ENCODE data around the gene TRPM4. TPM values are rescaled to one million over a fixed set of nuclear protein-coding genes. Genes with fewer than 3 reads are reported as not detected.

TRPM4 gene
- total and polyA plus RNA-seq, 2 experiments from 2014 or later = 7.0 to 20.5 TPM

DNA sequence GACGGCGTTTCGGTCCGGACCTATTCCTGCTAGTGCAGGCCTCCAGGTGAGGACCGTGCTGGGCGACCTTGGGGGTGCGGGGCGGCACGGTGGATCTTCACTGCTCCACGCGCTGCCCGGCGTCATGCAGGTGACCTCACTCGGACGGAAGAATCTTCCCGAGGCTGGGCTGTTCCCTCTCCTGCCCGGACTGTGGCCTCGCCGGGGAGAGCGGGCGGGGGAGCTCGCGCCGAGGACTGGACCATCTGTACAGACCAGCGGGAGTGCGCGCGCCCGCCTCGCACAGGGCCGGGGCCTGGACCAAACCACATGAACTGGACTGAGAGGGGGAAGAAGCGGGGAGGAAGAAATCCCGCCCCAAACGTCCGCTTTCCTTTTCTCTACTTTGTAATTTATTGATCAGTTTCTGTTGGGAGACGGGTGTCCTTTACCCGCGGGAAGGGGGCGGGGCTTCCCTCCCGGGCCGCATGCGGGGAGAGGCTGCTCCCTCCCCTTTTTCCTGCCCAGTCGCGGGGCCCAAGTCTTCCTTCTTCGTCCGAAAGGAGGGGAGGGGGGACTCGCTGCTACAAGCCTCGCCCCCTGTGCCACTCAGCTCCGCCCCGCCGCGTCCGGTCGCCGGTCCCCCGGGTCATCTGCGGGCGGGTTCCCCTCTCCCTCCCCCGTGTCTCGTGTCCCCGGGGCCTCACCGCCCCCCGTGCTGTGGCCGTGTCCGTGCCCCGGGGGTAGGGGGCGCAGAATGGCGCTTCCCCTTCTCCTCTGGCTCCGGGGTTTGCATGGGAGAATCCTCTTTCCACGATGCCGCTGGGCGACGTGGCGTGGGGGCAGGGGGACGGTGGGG is 7.3 kb upstream of the TRPM4 start:
- peak overlapping the region; percentile 61 for H2AFZ ChIP-seq
- WGBS (ENCODE audit: low lambda C conversion rate, missing lambda C conversion rate) = 2% methylated on average over 28 of the region's 75 CpGs
- peak overlapping the region; percentile 43 for H3K4me3 ChIP-seq
- no peaks in the 10 kb centered on the region for H3K79me2 ChIP-seq
- no peaks in the 10 kb centered on the region for H3K9me2 ChIP-seq (replicated peaks; ENCODE audit: insufficient read depth)
- DNase-seq (ENCODE audit: low spot score) = peak; percentile 93
- peaks cover 16% of the 10 kb centered on the region for H3K4me1 ChIP-seq (ENCODE audit: insufficient read depth)
- H4K20me1 ChIP-seq (ENCODE audit: insufficient read depth, poor library complexity, severe bottlenecking) = no peaks in the 10 kb centered on the region
- no peak for TF ChIP-seq EZH2phosphoT487 (IDR thresholded peaks at IDR 0.05; ENCODE audit: low read depth, severe bottlenecking, unreplicated experiment)
- TF ChIP-seq, protein P1, sequence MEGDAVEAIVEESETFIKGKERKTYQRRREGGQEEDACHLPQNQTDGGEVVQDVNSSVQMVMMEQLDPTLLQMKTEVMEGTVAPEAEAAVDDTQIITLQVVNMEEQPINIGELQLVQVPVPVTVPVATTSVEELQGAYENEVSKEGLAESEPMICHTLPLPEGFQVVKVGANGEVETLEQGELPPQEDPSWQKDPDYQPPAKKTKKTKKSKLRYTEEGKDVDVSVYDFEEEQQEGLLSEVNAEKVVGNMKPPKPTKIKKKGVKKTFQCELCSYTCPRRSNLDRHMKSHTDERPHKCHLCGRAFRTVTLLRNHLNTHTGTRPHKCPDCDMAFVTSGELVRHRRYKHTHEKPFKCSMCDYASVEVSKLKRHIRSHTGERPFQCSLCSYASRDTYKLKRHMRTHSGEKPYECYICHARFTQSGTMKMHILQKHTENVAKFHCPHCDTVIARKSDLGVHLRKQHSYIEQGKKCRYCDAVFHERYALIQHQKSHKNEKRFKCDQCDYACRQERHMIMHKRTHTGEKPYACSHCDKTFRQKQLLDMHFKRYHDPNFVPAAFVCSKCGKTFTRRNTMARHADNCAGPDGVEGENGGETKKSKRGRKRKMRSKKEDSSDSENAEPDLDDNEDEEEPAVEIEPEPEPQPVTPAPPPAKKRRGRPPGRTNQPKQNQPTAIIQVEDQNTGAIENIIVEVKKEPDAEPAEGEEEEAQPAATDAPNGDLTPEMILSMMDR (IDR thresholded peaks at IDR 0.05; ENCODE audit: poor library complexity) = no peak
- no peak for TF ChIP-seq EZH2 (IDR thresholded peaks at IDR 0.05; ENCODE audit: borderline replicate concordance)
- H3K9me3 ChIP-seq (ENCODE audit: low read depth) = no peaks in the 10 kb centered on the region
- H3K27ac ChIP-seq = peak overlapping the region; percentile 82
- no peaks in the 10 kb centered on the region for H3K36me3 ChIP-seq (replicated peaks; ENCODE audit: insufficient read depth, low read depth)
- H3K4me2 ChIP-seq = peak overlapping the region; percentile 88
- H3K27me3 ChIP-seq = no peaks in the 10 kb centered on the region

- Histone ChIP-seq H3K27ac (peak overlapping the region; percentile 82), H3K9me3 (ENCODE audit: low read depth) (no peaks in the 10 kb centered on the region), H3K9me2 (replicated peaks; ENCODE audit: insufficient read depth) (no peaks in the 10 kb centered on the region), H3K36me3 (replicated peaks; ENCODE audit: insufficient read depth, low read depth) (no peaks in the 10 kb centered on the region), H4K20me1 (ENCODE audit: insufficient read depth, poor library complexity, severe bottlenecking) (no peaks in the 10 kb centered on the region), H3K4me1 (ENCODE audit: insufficient read depth) (peaks cover 16% of the 10 kb centered on the region), H3K27me3 (no peaks in the 10 kb centered on the region), H3K4me3 (peak overlapping the region; percentile 43), H2AFZ (peak overlapping the region; percentile 61), H3K79me2 (no peaks in the 10 kb centered on the region), H3K4me2 (peak overlapping the region; percentile 88)
- 16% methylated on average over 10 of the region's 16 CpGs for WGBS (ENCODE audit: low lambda C conversion rate, missing lambda C conversion rate)
- TF ChIP-seq EZH2 (IDR thresholded peaks at IDR 0.05; ENCODE audit: borderline replicate concordance) (no peak), EZH2phosphoT487 (IDR thresholded peaks at IDR 0.05; ENCODE audit: low read depth, severe bottlenecking, unreplicated experiment) (no peak)
- TF ChIP-seq, protein P1 (IDR thresholded peaks at IDR 0.05; ENCODE audit: poor library complexity) = no peak
- no peak for DNase-seq (ENCODE audit: low spot score)
Observed at GRCh38 chr19:49150944-49151243, 6.7 kb upstream of the TRPM4 start.

DNA sequence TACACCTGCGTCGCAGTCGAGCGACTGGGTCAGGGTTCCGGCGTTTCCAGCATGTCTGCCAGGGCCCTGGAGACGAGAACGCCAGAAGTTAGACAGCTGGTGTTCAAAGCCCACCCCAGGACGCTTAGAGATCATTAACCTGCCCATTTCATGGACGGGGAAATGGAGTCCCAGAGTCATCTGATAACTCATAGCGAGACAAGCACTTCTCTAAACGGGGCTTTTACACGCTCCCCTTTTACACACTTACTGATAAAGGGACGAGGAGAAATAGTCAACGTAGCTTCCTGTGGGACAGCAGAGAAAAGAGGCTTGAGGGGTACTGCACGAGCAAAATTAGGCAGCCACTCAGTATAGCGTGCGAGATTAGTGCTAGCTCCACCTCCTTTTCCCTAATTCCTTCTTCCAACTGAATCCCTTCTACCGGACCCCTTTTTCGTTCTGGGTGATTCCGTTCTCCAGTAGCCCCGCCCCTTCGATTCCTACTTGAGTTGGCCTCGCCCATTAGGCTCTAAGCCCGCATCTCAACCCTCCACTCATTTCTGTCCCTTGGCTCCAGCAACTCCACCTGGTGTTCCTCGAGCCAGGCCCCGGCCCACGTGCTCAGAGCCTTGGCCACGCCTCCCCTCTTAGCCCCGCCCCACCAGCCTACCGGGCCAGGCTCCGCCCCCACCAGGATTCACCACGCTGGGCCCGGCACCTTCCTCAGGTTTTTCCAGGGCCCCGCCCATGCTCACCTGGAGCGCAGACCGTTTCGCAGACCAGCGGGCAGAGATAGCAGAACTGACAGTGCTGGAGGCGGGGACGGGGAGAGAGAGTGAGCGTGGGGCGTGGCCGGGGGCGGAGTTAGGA is 6.1 kb upstream of the TRPM4 start:
- Histone ChIP-seq H3K4me3 (no peak overlapping the region), H3K27me3 (no peaks in the 10 kb centered on the region), H4K20me1 (ENCODE audit: insufficient read depth, poor library complexity, severe bottlenecking) (no peaks in the 10 kb centered on the region), H3K9me2 (replicated peaks; ENCODE audit: insufficient read depth) (no peaks in the 10 kb centered on the region), H3K4me2 (peak overlapping the region; percentile 88), H3K79me2 (no peaks in the 10 kb centered on the region), H3K9me3 (ENCODE audit: low read depth) (no peaks in the 10 kb centered on the region), H3K27ac (peak overlapping the region; percentile 82), H3K4me1 (ENCODE audit: insufficient read depth) (peaks cover 16% of the 10 kb centered on the region), H2AFZ (peak overlapping the region; percentile 61), H3K36me3 (replicated peaks; ENCODE audit: insufficient read depth, low read depth) (no peaks in the 10 kb centered on the region)
- peak; percentile 89 for DNase-seq (ENCODE audit: low spot score)
- no peak for TF ChIP-seq EZH2 (IDR thresholded peaks at IDR 0.05; ENCODE audit: borderline replicate concordance)
- TF ChIP-seq, protein P1 (IDR thresholded peaks at IDR 0.05; ENCODE audit: poor library complexity) = no peak
- TF ChIP-seq EZH2phosphoT487 (IDR thresholded peaks at IDR 0.05; ENCODE audit: low read depth, severe bottlenecking, unreplicated experiment) = no peak
- WGBS (ENCODE audit: low lambda C conversion rate, missing lambda C conversion rate) = 17% methylated on average over 29 of the region's 45 CpGs

Data from hepatocyte (in vitro differentiated cells).